Measurements from ENCODE around the gene CA7.

- TF ChIP-seq, protein P1, sequence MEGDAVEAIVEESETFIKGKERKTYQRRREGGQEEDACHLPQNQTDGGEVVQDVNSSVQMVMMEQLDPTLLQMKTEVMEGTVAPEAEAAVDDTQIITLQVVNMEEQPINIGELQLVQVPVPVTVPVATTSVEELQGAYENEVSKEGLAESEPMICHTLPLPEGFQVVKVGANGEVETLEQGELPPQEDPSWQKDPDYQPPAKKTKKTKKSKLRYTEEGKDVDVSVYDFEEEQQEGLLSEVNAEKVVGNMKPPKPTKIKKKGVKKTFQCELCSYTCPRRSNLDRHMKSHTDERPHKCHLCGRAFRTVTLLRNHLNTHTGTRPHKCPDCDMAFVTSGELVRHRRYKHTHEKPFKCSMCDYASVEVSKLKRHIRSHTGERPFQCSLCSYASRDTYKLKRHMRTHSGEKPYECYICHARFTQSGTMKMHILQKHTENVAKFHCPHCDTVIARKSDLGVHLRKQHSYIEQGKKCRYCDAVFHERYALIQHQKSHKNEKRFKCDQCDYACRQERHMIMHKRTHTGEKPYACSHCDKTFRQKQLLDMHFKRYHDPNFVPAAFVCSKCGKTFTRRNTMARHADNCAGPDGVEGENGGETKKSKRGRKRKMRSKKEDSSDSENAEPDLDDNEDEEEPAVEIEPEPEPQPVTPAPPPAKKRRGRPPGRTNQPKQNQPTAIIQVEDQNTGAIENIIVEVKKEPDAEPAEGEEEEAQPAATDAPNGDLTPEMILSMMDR (IDR thresholded peaks at IDR 0.05), result no peak
- TF ChIP-seq POLR2AphosphoS5 (IDR thresholded peaks at IDR 0.05), result no peak
- TF ChIP-seq EP300 (IDR thresholded peaks at IDR 0.05), result no peak
These were observed 36.8 kb downstream of the CA7 start for GRCh38 chr16:66881014-66881417.
